HL-60/S4 (cell line): ENCODE data around the gene C2orf92.

Experiments used
- in situ Hi-C: fragments of 300-500 bp; cut with MboI; formaldehyde crosslinking; loops from 2 replicates; pipeline ENCODE4 v1.14.3; 2022; ENCODE audit warnings: low sequenced_read_pairs

The C2orf92 gene

GRCh38 chr2:97739020-97739892 lies 69.7 kb downstream of the C2orf92 start:
- in situ Hi-C loops: no loop called here

- in situ Hi-C loops: no loop called here
These were observed 70.4 kb downstream of the C2orf92 start for GRCh38 chr2:97739893-97740245.

GRCh38 chr2:97740590-97741182 lies 71.2 kb downstream of the C2orf92 start:
- in situ Hi-C loops: no loop called here

GRCh38 chr2:97741251-97741650 lies 71.7 kb downstream of the C2orf92 start:
- in situ Hi-C loops: no loop called here

DNA sequence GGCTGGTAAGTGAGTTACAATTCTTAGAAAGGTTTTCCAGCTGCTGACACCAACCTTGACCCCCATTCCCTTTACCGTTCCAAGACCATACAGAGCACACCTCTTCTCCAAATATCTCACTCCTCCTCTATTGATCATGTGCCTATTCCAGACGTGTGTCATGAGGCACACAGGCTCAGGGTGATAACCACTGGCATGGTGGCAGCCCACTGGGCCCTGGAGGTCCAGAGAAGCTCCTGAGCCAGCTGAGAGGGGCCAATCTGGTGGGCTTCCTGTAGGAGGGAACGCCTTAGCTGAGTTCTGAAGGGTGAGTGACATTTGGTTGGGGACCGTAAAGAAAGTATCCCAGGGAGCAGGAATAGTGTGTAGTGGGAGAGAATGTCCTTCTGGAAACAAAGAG lies 72.2 kb downstream of the C2orf92 start:
- in situ Hi-C loops: no loop called here

GRCh38 chr2:97742381-97742847 lies 72.9 kb downstream of the C2orf92 start:
- in situ Hi-C loops: no loop called here

DNA sequence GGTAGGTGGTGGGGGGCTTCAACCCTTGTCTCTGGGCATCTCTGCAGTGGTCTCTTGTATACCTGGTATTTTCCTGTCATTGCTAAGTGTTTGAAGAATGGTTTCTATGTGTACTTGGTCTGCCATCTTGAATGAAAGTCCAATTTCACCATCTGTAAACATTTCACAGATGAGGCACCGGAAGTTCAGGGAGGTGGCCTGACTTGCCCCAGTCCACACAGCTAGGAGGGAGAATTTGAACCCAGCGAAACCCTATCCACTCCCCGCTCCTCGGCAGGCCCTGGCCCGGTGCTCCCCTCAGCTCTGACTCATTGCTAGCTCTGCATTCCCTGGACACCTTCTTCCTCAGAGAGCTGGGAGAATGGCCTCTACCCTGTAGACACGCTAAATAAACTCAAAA lies 74.4 kb downstream of the C2orf92 start:
- in situ Hi-C loops: no loop called here

GRCh38 chr2:97745474-97746174 lies 76.1 kb downstream of the C2orf92 start:
- in situ Hi-C loops: no loop called here

DNA sequence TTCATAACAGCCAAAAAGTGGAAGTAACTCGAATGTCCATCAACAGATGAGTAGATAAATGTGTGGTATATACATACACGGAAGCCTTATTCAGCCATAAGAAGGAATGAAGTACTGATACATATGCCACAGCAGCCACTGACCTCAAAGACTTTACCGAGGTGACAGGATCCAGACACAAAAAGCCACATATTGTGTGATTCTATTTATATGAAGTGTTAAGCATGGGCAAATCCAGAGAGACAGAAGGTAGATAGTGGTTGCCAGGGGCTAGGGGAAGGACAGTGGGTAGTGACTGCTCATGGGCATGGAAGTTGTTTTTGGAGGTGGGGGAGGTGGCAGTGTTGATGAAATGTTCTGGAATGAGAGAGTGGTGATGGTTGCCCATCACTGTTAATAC lies 77.8 kb downstream of the C2orf92 start:
- in situ Hi-C loops: no loop called here

DNA sequence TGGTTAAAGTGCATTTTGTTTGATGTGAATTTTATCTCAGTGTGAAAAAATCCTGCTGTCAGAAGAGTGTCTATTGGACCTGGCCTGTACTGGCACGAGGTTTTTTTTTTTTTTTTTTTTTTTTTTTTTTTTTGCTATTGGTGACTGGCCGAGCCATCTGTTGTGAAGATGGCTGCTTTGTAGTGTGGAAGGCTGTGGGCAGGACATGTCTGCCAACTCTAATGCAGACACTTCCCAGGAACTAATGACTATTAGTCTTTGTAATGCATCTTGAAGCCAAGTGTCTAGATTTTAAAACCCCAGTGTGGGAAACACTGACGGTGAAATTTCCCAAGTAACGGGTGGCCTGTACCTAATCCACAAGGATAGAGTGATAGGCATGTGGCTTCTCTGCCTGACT lies 78.2 kb downstream of the C2orf92 start:
- in situ Hi-C loops: no loop called here

DNA sequence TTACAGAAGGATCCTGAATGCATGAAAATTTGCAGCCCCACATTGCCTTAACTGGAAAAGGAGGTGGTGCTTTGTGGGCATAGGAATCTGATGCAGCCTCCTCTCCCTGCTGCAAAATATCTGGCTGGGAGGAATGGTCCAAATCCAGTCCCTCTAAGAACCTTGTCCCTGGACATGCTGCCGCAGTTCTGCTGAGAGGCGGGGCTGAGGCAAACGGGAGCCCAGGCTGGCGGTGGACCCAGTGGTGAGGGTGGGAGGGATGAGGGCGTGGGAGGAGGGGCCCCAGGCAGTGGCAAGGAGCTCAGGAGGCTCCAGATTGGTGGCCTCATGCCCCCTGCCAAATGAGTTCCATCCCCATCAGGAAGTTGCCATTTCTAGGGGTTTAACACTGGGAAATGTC lies 80.1 kb downstream of the C2orf92 start:
- in situ Hi-C loops: no loop called here

- in situ Hi-C loops: no loop called here
These were observed 80.5 kb downstream of the C2orf92 start for GRCh38 chr2:97750017-97750416.

DNA sequence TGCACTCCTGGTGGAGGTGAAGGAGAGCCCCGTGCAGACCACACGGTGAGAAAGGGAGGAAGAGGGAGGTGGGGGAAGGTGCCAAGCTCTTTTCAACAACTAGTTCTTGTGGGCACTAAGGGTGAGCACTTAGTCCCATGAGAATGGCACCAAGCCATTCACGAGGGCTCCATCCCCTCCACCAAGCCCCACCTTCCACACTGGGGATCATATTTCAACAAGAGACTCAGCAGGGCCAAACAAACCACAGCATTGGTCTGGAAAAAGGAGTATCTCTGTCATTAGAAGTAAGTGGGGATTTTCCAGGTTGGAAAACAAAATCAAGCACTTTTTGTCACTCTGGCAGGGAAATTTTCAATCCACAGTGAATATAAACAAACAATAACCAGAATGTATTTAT lies 82.2 kb downstream of the C2orf92 start:
- in situ Hi-C loops: no loop called here
